HG02970 (cell line): ENCODE measurements around the gene ENOX1.

Source experiments
- ATAC-seq: cut with Tn5 transposase; IDR thresholded peaks from one replicate; pipeline ENCODE4 v1.9.1; 2021; ENCODE audit warnings: mild to moderate bottlenecking, moderate library complexity, moderate number of reproducible peaks; ENCODE audit not compliant: unreplicated experiment, low FRiP score

Gene ENOX1

GRCh38 chr13:43558939-43559338 is 227.8 kb downstream of the ENOX1 start:
- ATAC-seq, result no peak

DNA sequence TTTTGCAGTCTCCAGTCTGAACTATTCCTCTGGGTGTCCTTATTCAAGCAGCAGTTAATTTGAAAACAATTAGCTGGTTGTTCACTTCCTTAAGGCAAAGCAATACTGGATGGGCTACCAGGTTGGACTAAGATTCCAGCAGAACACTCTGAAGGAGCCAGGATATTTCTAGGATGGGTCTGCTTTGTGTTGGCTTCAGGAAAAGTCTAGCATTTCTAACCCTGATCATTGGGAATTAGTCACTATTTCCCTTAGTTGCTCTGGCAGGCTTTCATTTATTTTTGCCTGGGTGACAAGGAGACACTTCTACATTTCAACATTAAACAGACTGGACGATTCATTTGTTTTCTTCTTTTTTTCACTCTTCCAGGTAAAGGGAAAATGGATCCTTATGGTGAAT is 228.4 kb downstream of the ENOX1 start:
- no peak for ATAC-seq

DNA sequence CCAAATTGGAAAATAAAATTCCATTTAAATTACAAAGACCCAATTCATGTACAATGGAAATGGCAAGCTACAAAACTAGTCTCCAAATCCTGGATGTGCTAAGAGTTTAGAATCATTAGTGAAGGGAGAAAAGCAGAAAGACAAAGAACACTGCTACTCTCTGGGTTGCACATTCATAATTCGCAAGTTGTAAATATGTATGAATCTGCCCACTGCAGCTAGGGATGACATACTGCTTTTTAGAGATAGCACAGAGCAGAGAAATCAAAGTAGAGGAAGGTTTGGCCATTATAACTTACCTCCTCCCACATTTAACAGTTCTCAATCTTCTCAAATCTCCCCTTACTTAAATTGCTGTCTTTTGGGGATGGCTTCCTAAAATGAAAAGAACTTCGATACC is 231.1 kb downstream of the ENOX1 start:
- ATAC-seq, result no peak

DNA sequence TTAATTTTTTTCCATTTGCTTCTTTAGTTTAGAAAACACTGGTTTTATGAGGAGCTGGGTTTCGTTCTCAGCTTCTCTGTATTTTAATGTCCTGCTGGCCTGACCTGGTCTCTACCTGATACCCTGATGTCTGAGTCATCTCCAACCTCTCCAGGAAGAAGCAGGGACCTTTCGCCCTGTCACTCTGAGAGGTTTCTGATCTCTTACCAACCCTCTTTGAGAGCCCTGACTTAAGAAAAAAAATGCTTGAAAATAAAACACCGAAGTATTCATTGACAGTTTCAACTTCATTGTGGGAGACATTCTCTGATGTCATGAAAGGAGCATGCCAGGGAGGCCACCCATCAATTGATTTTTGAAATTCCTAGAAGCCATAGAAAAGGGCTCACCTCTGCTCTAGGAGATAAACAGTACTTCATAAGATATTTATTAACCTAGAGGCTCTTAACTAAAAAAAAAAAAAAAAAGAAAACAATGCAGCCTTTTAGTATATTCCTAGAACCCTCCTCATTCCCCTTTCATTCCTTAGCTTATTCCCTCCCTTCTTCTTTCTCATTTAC is 234.8 kb downstream of the ENOX1 start:
- no peak for ATAC-seq

DNA sequence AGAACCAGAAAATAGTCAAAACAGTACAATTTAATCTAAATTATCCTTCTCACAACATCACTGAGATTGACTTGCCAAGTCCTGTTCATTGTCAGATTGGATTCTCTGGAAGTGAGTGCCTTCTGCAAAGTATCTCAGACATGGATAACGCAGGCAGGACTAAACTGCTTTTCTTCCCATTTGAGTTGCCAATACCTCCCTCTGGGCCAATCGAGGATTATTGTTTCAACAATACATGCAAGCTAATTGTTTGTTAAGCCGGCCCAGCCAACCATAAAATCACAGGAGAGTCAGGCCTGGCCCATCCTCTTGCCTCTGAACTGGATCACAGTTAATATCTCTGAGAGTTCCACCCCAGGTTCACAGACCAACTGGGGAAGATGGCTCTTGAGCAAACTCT is 240.0 kb downstream of the ENOX1 start:
- ATAC-seq, result no peak

DNA sequence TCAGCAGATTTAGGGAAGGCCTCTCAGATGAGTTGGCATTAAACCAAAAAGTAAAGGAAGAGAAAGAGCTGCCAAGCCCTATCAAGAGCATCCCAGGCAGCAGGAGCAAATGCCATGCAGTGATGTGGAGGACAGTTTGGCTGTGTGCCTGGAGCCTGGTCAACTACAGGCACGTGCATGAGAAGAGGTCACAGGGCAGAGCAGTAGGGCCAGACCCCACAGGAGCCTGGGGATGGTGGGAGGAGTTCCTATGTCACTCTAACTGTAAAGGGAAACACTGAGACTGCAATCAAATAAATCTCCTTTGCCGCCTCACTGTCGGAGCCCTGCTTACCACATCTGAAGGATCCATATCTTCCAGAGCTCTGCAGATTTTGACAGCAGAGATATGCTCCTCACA is 240.5 kb downstream of the ENOX1 start:
- ATAC-seq, result no peak

DNA sequence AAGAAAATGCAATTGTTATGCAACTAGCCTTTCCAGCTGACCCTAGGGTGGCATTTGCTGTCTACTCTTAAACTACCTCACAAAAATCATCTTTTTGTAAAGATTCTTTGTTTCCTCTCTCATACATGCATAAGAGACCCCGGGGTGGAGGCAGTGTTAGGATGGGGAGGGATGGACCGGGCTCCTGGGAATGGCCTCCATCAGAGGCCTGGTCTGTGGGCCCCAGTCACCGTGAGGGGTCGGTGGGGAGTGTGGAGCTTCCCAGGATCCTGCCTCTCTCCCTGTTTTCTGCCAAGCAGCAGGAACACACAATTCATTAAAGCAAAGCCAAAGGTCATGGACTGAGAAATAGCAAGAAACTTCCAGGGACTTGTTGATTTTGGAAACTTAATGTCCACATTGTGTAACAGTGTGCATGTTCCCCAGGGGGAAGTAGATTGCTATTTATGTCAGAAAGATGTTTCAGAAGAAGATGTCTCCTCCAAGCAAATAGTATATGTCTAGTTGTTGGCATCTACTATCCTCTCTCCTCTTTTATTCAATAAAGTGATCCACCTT is 241.4 kb downstream of the ENOX1 start:
- ATAC-seq, result no peak

DNA sequence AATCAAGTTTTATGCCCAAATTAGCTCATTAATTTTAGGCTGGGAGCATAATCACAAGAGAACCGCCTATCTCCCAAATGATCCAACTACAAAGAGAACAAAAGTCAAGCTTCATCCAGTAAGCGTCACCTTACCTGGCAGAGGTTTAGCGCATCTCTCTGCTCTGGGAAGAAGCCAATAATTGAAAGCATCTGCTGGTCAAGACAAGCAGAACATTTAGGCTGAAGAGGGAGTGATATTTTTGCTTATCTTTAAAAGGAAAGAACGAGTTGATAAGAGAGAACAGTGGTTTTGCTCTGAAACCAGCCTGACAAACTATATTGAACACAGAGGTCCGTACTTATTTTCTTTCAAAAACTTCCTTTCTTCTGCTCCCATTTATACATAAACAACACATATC is 242.1 kb downstream of the ENOX1 start:
- no peak for ATAC-seq

GRCh38 chr13:43544011-43544410 is 242.8 kb downstream of the ENOX1 start:
- no peak for ATAC-seq

DNA sequence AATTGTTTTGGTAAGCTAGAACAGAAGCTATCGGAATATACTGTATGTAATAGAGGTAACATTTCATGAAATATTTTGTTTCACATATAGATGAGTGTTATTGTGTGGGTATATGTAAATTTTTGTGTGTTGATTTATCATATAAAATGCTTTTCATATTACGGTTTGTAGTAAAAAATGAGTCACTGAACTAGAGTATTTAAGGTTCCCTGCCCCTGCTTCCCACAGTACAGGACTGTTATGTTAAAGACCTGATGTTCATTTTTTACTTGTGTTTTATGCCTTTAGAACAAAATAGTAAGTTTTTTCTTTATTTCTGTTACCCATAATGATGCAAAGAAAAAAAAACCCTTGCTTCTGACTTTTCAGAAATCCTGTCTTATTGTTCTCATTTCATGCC is 243.4 kb downstream of the ENOX1 start:
- no peak for ATAC-seq

DNA sequence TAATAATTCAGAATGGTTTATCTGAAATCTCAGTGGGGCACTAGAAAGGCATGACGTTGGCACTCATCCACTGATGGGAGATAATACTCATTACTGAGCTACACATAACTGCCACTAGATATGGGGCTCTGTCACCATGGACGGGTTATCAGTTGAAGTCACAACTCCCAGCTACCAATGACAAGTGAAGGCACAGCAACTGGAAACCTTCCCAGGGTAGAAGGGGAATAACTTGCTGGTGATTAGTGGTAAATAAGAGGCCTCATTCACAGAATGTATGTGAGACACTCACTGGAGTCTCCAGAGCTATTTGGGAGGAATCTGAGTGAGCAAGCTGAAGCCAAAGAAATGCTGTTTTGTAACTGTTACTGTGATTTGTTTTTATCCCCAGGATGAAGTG is 249.6 kb downstream of the ENOX1 start:
- ATAC-seq, result no peak

GRCh38 chr13:43529796-43530195 is 257.0 kb downstream of the ENOX1 start:
- no peak for ATAC-seq

DNA sequence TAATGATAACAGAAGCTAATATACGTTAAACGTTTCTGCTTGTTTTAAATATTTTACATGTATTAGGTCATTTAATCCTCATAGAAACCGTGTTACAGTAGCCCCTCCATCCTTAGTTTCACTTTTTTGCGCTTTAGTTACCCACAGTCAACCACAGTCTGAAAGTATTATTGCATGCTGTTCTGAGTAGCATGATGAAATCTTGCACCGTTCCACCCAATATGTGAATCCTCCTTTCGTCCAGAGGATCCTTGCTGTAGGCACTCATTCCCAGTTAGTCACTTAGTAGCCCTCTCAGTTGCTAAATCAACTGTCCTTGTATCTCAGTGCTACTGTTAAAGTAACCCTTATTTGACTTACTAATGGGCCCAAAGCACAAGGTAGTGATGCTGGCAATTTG is 257.8 kb downstream of the ENOX1 start:
- ATAC-seq, result no peak

DNA sequence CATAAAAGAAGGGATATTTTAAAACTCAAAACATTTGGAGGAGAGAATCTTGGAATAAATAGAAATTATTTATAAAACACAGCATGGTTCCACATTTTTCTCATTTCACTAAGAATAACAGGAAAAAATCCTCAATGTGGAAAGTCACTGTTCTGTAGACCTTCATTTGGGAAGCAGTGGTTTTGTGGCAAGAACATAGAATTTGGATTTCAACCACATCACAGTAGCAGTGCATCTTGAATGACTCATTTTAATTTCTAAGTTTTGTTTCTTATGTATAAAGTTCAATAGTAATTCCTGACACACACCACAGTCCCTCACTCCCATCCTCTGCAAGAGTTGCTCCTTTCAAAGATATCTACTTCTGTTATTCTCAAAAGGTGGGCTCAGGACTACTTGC is 264.0 kb downstream of the ENOX1 start:
- ATAC-seq, result no peak

GRCh38 chr13:43520351-43520750 is 266.4 kb downstream of the ENOX1 start:
- ATAC-seq, result no peak

GRCh38 chr13:43518833-43519232 is 267.9 kb downstream of the ENOX1 start:
- ATAC-seq, result no peak

DNA sequence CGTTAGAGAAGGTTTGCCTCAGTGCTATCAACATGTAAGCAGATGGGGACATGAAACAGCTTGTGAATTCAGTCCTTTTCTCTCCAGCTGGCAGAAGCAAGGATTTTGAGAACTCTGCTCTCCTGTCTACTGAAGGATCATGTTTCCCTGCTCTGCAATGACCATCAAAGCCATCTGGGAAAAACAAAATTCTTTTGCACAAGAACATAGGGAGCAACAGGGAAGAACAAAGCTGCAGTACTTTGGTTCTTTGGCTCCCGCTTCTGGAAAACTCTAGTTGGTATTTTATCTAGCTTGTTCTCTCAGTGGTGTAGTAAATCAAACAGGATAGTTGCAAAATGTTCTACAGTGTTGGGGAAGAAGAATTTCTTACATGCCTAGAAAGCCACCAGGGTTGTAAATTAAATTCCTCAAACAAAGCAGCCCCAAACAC is 270.4 kb downstream of the ENOX1 start:
- no peak for ATAC-seq

DNA sequence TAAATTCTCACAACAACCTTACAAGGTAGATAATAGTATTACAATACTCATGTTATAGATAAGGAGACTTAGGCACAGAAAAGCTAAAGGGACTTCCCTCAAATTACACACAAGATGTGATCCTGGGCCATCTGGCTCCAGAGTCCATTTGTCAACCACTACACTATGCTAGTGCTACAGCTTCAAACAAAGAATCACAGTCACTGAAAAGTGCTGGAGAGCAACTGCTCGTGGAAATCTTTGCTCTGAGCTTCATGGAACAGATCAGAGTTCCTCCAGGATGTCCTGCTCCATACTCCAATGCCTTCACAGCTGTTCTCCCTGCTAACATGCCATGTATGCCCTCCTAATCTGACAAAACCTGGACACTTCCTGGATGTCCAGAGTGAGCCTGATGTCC is 271.2 kb downstream of the ENOX1 start:
- ATAC-seq, result no peak

DNA sequence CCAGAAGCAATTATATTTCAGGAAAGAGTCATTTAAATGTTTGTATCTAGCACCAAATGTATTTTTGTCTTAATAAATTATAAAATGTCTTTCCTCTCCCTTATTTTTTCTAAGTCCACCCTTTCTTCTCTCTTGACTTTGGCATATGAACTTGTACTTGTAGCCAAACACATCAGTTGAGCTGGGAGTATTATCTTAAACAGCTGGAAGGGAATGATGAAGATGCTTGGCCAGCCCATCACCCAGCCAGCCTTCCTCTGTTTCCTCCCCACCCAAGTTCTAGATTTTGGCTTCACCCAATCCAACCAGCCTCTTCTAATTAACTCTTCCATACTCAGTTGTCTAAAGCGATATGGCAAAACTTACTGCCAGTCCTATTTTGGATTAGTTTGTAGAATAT is 272.5 kb downstream of the ENOX1 start:
- ATAC-seq, result no peak

GRCh38 chr13:43512221-43512620 is 274.6 kb downstream of the ENOX1 start:
- no peak for ATAC-seq

GRCh38 chr13:43510956-43511901 is 275.5 kb downstream of the ENOX1 start:
- ATAC-seq, result no peak

DNA sequence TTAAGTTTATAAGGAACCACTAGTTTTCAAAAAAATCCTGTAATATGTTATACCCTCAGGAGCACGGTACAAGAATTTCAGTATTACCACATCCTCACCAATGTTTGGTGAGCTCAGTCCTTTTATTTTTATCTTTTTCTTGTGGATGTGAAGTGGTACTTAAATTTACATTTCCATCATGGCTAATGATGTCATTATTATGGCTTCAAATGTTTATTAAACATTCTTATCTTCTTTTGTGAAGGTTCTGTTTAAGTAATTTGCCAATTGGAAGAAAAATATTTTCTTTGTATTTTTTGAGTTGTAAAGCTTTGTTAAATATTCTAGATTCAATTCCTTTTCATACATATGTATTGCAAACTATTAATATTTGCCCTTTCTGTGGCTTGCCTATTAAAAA is 291.0 kb downstream of the ENOX1 start:
- ATAC-seq, result no peak
